Thoracic aorta (tissue), 2 donors: ENCODE results near the gene MED9. TPM values are rescaled to one million over a fixed set of nuclear protein-coding genes. Genes with fewer than 3 reads are reported as not detected.

Experiments used
- ATAC-seq: fragments of 150-250 bp; one replicate; pipeline ENCODE4 v1.8.0; 2017; ENCODE audit warnings: low read depth; ENCODE audit not compliant: insufficient number of reproducible peaks, low FRiP score
- DNase-seq: peaks from one replicate; pipeline ENCODE4 v3.0.0-alpha.2; 2020; ENCODE audit warnings: low spot score
- H3K27ac ChIP-seq, 2 donors: fragments of 200-600 bp; sonication (generic); 1 replicate in 1 of 2; 2 replicates in 1 of 2; pipeline ENCODE4 v1.5.1; 2016; ENCODE audit warnings: mild to moderate bottlenecking in 2 of 2, moderate library complexity in 2 of 2
- H3K27me3 ChIP-seq: fragments of 200-600 bp; sonication (generic); replicated peaks from 2 replicates; pipeline ENCODE4 v1.6.0; 2016; ENCODE audit warnings: mild to moderate bottlenecking; ENCODE audit not compliant: insufficient read depth
- H3K36me3 ChIP-seq: fragments of 200-600 bp; sonication (generic); one replicate; pipeline ENCODE4 v1.5.1; 2016
- H3K4me1 ChIP-seq, 2 donors: fragments of 200-600 bp; sonication (generic); 1 replicate in 1 of 2; 2 replicates in 1 of 2; pipeline versions ENCODE4 v1.5.1 to v1.6.0; 2016; ENCODE audit warnings: low read depth in 2 of 2, mild to moderate bottlenecking in 1 of 2; ENCODE audit not compliant: control insufficient read depth in 1 of 2
- H3K4me3 ChIP-seq: fragments of 200-600 bp; sonication (generic); 2 replicates; pipeline ENCODE4 v1.5.1; 2016; ENCODE audit warnings: mild to moderate bottlenecking
- H3K9me3 ChIP-seq: fragments of 200-600 bp; sonication (generic); 2 replicates; pipeline ENCODE4 v1.5.1; 2016
- CTCF ChIP-seq: fragments of 200-600 bp; sonication (generic); IDR thresholded peaks from one replicate; pipeline ENCODE4 v1.5.1; 2019; ENCODE audit warnings: antibody characterized with exemption
- total RNA-seq, 2 donors: library from RNA; depleted of rRNA; stranded (reverse); fragments of >200 nt; gene quantifications; one replicate each; pipeline versions ENCODE4 v1.1.0 to v1.2.3, GENCODE V29; 2016

MED9 gene
- total RNA-seq, 2 donors from 2014 or later, result 6.6 to 15.2 TPM

GRCh38 chr17:17536702-17537101 lies 59.9 kb downstream of the MED9 start:
- no peaks in the 10 kb centered on the region for H3K9me3 ChIP-seq
- TF ChIP-seq CTCF, result no peak
- DNase-seq, result no peak
- peaks cover 22 to 52% of the 10 kb centered on the region in 2 donors for H3K4me1 ChIP-seq
- H3K4me3 ChIP-seq, result no peak overlapping the region
- no peak for ATAC-seq
- H3K27ac ChIP-seq, result no peak overlapping the region
- H3K36me3 ChIP-seq, result no peaks in the 10 kb centered on the region
- no peaks in the 10 kb centered on the region for H3K27me3 ChIP-seq

- no peak overlapping the region for H3K4me3 ChIP-seq
- no peak for ATAC-seq
- no peak for TF ChIP-seq CTCF
- peaks cover 22 to 52% of the 10 kb centered on the region in 2 donors for H3K4me1 ChIP-seq
- no peaks in the 10 kb centered on the region for H3K36me3 ChIP-seq
- H3K9me3 ChIP-seq, result no peaks in the 10 kb centered on the region
- no peak for DNase-seq
- H3K27me3 ChIP-seq, result no peaks in the 10 kb centered on the region
- H3K27ac ChIP-seq, result peak overlapping the region in 1 of 2 donors; percentile 30
Measured at GRCh38 chr17:17537311-17538099, 60.7 kb downstream of the MED9 start.

- no peak for DNase-seq
- peak overlapping the region; percentile 16 for H3K4me3 ChIP-seq
- no peak for ATAC-seq
Measured at GRCh38 chr17:17538417-17539391, 61.9 kb downstream of the MED9 start.

GRCh38 chr17:17539591-17539990 lies 62.8 kb downstream of the MED9 start:
- Histone ChIP-seq H3K4me3 (no peak overlapping the region), H3K9me3 (no peaks in the 10 kb centered on the region), H3K27me3 (no peaks in the 10 kb centered on the region), H3K36me3 (no peaks in the 10 kb centered on the region), H3K4me1 (peaks cover 22 to 67% of the 10 kb centered on the region in 2 donors), H3K27ac (peak overlapping the region in 1 of 2 donors; percentile 45)
- DNase-seq, result no peak
- no peak for TF ChIP-seq CTCF
- ATAC-seq, result no peak

More at GRCh38 chr17:17538417-17539391, 61.9 kb downstream of the MED9 start:
- H3K27ac ChIP-seq, result peak overlapping the region in 1 of 2 donors; percentile 45
- no peak for TF ChIP-seq CTCF
- no peaks in the 10 kb centered on the region for H3K9me3 ChIP-seq
- no peaks in the 10 kb centered on the region for H3K27me3 ChIP-seq
- no peaks in the 10 kb centered on the region for H3K36me3 ChIP-seq
- H3K4me1 ChIP-seq, result peaks cover 22 to 58% of the 10 kb centered on the region in 2 donors
